GM18517 (cell line): ENCODE results near the gene ATRIP.

Experiments used
- ATAC-seq: cut with Tn5 transposase; IDR thresholded peaks from one replicate; pipeline ENCODE4 v1.9.1; 2021; ENCODE audit warnings: mild to moderate bottlenecking, moderate library complexity; ENCODE audit not compliant: unreplicated experiment

The ATRIP gene

DNA sequence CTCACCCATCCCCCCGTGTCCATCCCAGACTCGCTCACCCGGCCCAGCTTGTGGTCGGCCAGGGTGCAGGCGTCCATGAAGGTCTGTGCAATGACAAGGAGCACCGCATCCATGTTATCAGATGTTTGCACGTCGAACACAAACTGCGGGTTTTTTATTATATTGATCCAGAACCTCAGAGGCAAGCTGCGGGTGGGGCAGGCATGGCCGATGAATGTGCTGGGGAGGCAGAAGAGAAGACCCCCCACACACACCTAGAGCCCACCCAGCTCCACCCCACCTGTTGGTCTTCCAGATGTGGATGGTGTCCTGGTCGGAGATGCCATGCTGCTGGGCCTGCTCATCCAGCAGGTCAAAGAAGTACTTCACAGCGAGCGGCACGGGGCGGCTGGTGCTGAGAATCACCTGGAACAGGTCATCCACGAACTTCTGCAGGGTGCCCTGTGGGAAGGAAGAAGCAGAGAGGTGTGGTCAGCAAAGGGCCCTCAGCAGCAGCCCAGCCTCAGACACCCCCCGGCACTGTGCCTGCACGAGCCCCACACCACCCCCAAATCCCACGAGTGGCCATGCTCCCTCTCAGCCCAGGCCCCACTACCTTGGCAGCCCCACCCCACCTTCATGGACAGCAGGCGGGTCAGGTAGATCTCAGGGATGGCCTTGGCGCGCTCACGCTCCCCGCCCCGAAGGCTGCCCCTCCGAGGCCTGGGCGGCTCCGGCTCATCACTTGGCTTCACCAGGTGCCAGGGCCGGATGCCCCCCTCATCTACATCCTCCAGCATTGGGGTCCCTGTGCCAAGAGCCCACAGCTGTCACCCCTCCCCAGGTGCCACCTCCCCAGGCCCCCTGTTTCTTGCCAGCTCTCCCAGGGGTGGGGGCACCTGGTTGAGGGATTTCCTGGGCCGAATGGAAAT, 37.0 kb upstream of the ATRIP start:
- no peak for ATAC-seq

DNA sequence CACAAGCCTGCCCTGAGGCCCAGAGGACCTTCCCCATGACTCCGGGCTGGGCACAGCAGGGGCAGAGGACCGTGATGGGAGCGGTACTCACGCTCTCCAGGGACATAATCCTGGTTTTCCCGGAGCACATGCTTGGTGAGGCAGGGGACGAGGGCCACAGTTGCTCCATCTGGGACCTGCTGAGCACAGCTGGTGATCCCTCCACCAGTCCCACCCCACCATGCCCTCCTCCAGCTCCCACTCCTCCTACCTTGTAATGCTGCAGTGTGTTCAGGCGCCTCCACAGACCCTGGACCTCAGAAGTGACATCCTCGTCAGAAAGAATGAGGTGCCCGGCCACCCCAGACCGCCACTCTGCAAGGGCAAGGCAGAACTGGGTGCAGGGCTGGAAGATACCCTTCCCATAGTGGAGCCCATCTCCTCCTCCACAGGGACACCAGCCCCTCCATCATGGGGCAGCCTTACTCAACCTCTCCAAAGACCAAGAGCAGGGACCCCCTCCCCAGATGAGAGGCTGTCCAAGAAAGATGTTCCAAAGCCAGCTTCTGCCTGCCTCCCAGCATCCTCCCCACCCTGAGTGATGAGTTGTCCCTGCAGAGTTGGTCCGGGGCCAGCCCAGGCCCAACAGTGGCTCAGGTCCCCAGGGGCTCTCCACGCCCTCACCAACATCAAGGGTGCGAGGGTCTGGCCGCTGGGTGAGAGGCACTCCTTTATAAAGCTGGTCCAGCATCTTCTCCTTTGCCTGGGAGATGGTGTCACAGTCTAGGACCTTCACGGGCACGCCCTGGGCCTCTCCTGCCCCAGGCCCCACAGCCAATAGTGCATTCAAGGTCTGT, 36.1 kb upstream of the ATRIP start:
- no peak for ATAC-seq

DNA sequence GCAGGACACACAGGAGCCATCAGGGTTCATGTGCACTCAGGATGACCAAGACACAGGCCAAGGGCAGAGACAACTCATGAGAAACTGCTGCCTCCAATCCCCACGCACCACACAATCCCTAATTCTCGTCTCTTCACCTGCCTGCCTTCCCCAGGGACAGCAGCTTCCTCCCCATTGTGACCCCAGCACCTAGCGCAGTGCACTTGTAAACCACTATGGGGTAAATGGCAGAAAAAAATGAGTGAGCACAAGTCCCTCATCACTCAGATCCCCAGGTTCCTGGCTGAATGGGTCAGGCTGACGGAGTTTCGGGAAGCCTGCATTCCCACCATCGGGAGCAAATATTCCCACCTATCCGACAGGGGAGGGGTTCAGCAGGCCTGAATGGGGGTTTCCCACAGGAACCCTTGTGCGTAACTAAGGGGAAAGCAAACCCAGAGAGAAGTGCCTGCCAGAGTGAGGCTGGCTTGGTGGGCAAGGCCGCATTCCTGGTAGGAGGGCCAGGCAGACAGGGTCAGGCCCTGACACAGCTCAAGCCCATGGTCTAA, 35.4 kb upstream of the ATRIP start:
- no peak for ATAC-seq

DNA sequence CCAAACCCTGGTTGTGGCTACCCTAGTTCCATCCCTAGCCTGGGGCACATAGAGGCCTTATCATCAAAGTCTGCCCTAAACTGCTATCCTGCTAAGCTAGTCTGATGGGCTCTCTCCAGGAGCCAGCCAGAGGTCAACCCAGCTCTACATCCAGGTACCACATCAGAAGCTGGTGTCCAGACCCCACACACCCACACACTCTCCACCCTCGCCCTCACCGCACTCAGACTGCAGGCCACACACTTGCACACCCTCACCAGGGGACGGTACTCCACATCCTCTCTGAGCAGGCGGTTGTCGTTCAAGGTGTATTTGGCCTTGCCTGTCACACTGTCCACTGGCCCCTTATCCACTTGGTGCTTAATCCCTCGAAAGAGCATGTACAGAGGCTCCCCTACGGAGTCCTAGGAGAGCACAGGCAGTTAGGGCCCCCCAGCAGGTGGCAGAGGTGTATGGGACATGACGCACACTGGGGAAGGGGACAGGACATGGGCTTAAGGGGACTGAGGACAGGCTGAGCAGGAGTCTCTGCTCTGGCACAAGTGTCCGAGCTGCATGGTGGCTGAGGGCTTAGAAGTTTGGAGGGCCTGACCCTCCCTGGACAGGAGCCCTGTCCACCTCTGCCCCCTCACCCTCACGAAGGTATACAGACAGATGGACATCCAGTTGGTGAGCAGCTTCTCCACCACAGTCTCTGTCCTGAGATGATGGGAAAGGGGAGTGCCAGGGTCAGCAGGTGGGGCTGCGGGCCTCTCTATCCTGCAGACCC, 34.7 kb upstream of the ATRIP start:
- no peak for ATAC-seq

DNA sequence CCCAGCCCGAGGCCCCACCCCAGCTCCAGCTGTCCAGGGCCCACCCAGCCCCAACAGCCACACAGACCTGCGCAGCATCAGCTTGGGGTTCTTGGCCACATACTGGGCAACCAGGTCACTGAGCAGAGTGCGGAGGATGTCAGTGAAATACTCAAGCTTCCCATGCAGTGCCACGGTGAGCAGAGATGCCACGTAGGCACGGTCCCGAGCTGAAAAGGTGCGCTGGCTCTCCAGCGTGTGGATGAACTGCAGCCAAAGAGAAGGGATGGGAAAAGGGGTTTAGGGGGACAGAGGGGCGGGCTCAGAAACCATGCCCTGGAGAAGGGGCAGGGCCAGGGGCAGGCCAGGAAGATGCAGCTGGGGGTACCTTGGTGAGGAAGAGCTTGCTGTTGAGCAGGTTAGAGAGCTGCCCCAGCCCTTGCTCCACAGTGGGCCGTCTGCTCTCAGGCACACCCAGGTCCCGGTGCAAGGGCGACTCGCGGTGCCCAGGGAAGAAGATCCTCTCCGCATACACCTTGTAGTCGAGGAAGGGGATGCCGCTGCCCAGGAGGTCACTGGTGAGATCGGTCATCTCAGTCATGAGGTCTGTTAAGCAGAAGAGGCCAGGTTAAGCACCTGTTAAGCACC, 34.0 kb upstream of the ATRIP start:
- ATAC-seq = no peak

DNA sequence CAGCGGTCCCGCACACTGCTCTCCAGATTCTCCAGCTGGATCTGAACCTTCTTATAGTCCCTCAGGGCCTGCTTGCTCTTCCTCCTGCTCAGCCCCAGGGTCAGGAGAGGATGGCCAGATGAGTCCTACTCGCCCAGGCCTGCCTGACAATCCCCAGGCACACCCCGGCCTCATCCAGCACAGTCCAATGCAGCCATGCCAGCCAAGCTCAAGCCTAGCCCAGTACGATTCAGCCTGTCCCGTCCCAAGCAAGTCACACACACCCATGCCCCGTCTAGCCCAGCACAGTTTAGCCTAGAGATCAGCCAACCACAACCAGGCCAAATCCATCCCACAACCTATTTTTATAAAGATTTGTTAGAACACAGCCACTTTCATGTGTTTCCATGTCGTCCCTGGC, 33.5 kb upstream of the ATRIP start:
- ATAC-seq = no peak

DNA sequence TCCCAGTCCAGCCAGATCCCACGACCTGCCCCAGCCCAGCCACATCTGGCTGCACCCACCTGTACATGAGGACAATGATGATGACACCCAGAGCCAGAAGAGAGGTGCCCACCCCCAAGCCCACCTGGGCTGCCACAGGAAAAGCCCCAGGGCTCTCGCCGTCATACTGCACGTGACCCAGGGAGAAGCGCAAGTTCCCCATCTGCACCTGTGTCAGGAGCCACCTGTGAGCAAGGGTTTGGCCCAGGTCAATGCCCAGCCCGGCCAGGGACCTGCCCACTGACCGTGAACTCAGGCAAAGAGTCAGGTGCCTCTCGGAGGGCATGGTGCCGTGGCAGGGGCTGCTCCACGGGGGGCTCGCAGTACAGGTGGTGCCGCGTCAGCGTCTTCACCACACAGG, 32.9 kb upstream of the ATRIP start:
- no peak for ATAC-seq

DNA sequence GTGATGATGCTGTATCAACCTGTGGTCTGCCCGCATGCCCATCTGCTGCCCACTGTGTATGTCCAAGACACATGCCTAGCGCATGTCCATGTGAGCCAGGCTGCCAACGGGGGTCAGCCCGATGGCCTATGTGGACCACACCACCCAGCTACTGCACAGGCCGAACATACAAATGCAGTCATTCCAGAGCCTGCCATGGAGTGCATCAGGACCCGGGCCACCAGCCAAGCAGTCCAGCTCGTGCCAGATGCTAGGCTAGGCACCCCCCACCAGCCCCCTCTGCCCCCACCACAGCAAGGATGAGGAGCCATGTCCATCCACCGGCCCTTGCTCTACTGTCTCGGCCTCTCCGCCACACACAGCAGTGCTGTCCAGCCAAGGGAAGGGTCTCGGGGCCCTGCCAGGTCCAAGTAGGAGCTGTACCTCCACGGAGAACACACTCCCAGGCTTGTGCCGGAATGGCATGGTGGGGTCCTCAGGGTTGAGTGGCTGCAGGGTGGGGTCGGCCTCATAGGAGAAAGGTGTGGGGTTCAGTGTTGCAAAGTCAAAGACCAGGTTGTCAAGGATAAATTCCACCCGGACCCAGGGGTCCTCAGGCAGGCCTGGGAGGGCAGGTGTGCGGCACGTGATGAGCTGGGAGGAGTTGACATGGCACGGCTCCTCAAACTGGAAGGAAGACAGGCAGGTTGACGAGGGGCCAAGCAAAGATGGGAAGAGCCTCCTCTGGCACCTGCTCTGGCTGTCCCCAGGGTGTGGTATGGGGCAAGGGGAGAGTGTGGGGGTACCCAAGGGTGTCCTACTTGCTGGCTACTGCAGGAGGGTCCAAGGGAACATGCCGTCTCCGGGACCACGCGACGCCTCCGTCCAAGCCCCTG, 31.9 kb upstream of the ATRIP start:
- no peak for ATAC-seq

DNA sequence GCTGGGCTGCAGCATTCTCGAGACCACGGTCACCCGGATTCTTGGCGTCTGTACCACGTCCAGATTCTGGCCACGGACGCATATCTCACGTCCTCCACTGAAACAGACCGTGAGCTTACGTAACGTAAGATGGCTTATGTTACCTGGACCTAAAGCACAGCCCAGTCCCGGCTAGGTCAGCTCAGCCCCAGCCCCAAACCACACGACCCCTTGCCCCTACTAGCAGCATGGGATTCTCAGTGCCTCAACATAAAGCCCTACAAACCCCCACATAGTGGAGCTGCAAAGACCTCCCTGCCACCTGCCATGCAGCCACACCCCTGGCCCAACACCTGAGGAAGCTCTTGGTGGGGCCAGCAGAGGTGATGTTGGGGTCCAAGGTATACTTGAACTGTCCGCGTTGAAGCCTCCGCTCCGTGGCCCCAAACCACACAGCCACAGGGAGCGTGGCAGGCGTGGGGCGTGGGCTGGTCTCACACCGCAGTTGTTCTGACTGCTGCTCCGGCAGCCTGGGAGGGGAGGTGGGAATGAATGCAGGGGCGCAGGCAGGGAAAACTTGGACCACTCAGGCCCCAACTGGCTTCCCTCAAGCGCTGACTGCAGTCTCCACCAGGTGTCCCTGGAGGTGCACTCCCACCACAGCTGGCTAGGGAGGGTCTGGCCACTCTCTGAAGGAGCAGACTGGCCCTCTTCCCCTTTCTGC, 31.1 kb upstream of the ATRIP start:
- ATAC-seq = no peak

DNA sequence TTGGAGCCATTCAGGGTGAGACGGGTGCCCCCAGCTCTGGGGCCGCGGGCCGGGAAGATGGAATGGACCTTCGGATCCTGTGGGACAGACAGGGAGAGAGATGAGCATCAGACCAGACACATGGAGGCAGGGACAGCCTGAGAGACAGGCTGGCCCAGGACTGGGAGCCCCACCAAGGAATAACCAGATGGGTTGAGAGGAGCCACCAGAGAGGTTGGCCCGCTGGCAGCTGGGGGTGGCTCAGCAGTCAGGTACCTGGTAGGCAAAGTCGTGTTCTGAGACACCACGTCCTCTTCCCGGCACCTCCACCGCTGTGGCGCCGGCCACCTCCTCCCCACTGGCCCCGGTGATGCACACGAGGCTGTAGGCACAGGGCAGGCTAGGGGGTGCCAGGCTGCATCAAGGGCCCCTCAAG, 30.4 kb upstream of the ATRIP start:
- ATAC-seq = no peak

DNA sequence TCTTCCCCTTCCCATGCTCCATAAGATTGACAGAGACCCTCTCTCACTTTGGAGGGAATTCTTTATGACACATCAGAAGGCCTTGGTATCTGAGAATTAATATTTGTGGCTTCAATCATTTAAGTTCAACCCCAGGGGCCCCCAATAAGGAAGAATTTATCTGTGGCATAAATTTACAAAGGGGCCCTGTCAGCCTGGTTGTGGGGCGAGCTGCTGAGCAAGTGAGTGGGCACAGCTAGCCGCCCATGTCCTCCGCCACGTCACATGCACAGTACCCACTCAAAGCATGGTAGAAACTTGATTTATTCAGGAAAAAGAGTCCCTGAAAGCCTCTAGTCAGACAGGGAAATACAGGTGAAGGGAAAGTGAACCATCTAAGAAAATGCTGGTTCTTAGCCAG, 30.0 kb upstream of the ATRIP start:
- ATAC-seq = no peak

DNA sequence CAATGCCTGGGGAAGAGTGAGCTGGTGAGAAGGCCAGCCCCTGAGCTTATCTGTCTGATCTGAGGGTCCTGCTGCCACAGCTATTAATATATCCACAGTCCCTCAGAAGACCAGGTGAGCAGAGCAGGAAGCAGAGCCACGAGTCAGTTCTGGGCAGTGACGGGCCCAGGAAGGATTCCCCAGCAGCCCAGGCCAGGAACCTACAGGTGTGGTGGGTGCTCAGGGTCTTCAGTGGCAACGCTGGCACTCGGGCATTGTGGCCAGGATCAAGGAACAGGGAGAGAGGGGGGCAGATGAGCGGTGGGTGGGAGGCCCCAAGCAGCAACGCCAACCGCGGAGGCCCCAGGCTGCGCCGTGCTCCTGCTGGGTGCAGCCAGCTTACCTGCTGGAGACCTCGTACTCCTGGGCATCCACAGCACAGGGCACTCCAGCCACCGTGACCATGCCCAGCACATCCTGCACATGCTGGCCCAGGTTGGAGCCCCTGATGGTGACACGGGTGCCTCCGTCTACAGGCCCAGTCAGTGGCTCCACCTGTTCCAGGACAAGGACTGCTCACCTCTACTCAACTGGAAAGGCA, 28.9 kb upstream of the ATRIP start:
- ATAC-seq = no peak

DNA sequence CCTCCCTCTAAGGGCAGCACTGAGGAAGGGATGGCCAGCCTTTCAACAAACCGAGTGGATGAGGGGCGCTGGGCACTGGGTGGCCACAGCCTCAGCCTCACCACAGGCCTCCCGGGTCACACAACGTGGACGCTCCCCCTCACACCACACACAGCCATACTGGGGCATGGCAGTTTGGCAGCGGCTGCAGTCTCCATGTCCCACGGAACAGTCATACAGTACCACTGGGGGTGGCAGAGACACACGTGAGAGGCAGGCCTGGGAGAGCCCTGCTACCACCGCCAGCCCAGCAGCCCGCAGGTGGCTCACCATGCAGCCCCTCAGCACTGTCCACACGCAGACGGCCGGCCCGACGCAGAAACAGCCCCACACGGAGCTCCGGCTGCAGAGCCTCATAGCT, 28.4 kb upstream of the ATRIP start:
- no peak for ATAC-seq

DNA sequence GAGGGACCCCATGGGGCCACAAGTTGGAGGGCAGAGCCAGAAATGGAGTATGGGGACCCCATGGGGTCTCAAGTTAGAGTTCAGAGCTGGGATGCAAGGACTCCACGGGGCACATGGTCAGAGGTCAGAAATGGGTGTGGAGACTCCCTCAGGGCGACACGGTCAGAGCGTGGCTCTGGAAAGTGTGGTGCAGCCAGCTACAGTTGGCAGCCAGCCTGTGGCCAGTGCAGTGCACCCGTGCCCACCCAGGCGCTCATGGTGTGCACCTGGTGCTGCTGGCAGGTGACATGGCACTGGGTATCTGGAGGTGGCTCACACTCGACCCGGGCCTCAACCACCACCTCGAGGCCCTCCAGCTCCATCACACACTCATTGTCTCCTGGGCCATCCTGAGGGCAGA, 27.9 kb upstream of the ATRIP start:
- no peak for ATAC-seq

DNA sequence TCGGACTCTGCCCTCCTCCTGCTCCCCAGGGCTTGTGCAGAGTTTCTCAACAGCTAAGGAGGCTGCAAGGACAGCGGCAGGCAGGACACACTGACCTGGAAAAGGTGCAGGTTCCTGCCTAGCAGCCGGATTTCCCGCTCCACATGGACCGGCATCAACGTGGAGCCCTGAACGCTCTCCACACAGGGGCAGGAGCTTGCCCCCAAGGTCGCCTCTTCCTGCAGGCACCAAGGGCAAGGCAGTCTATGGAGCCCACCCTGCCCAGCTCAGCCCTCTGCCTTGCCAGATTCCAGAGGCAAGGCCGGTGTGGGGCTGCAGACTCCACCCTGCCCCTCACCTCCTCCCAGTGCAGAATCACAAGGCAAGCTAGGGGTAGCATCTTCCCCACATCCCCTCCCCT, 27.4 kb upstream of the ATRIP start:
- ATAC-seq = no peak

DNA sequence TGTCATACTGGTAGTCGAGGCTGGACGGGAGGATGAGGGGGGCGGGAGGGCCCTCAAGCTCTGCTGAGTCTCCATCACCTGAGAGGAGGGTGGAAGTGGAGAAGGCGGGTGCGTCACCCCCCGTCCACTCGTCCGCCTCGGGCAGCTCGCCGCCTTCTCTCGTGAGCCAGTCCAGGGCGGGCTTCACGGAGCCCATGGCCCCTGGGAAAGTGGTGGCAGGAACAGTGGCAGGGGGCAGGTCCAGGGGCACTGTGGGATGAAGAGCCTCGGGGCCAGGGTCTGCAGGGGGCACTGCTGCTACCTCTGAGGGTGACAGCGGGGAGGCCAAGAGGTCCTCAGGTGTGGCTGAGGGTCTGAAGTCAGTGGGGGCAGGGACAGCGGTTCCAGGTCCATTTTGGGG, 26.9 kb upstream of the ATRIP start:
- no peak for ATAC-seq

DNA sequence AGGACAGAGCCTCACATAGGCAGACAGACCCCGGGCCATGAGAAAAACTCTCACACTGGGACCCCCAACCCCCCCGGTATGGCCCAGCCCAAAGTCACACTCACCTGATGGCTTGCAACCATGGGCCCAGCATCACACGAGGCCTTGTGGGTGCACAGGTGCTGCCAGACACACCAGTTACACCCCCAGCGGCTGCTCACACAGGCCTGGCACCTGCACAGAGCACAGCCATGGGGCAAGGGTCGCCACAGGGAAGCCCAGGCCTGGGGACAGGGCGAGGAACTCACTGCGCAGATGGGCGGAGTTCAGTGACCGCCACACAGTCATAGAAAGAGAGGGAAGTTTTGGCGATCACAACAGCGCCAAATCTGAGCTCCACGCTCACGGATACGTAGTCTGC, 26.0 kb upstream of the ATRIP start:
- ATAC-seq = no peak

DNA sequence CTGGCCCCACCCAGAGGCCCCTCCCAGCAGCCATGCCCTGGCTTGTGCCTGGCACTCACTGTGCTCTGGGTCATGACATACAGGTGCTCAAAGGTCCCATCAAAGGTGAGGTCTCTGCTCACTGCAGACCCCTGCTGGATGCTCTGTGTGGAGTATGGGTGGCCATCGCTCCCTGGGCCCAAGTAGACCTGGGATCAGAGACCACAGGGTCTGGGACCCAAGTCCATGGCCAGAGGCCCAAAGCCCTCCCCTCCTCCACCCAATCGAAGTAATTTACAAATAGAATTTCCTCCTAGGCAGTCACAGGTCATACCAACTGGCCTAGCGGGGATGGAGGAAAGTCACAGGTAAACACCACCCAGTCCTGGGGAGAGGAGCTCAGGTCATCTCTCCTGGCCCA, 24.3 kb upstream of the ATRIP start:
- no peak for ATAC-seq

DNA sequence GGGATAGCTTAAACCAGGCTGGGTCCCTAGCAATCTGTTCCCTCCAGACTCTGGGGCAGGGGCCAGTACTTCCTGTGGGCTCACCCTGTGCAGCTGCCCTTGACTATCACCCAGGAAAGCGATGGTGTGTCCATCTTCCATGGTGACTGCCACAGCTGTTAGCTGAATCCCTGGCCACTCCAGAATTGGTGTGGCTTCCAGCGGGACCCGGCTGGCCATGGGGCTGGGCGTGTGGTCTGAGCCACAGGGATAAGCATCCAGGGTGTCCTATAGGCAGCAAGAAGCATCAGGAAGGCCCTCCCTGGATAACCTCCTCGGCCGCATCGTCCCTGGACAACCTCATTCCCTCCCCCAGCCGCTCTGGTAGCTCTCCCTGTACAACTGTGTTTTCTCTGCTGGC, 23.9 kb upstream of the ATRIP start:
- ATAC-seq = no peak
